ENCODE measurements around the gene CACNA1B. TPM values are rescaled to one million over a fixed set of nuclear protein-coding genes. Genes with fewer than 3 reads are reported as not detected.

The CACNA1B gene
- total RNA-seq, 1 experiment from 2014 or later = 7.8 TPM

DNA sequence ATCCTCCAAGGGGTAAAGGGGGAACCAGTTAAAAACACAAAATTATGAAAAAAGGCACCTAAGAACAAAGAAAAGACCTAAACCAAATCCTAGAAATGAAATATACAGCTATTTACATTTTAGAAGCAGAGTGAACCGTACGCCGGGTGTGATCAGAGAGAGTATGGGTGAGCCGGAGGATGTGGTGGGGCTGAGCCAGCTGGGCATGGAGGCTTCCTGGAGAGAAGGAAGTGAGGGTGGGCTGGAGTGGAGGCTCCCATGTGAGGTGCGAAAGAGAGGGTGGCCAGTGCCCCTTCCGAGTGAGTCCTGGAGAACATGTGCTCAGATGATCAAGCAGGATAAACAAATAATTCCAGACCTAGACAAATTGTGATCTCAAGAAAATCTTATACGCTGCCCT lies 111.6 kb downstream of the CACNA1B start:
- no peak overlapping the region for H3K14ac ChIP-seq (ENCODE audit: insufficient read depth, low read length)
- H3K56ac ChIP-seq (ENCODE audit: insufficient read length, low read depth, low read length) = no peak overlapping the region
- no peak overlapping the region for H3K4ac ChIP-seq (ENCODE audit: low read depth, low read length)
- peaks cover 20% of the 10 kb centered on the region for H3K9me3 ChIP-seq (ENCODE audit: control insufficient read depth, low read depth, low read length)
- no peak overlapping the region for H3K9ac ChIP-seq (ENCODE audit: extremely low read depth, insufficient read length, low read length)
- H2BK15ac ChIP-seq (ENCODE audit: low read depth, low read length) = no peak overlapping the region
- Mint-ChIP-seq H3K4me3 (no peak overlapping the region), H3K27ac (no peak overlapping the region), H3K9me3 (peaks cover 66 to 77% of the 10 kb centered on the region in 2 experiments), H3K36me3 (ENCODE audit: insufficient read depth in 1 of 3, low read depth in 3 of 3) (peaks cover 63 to 89% (median 84%) of the 10 kb centered on the region in 3 experiments), H3K27me3 (ENCODE audit: low read depth) (peaks cover 8% of the 10 kb centered on the region), H3K4me1 (no peaks in the 10 kb centered on the region)
- no peak overlapping the region for H2BK20ac ChIP-seq (ENCODE audit: low read depth, low read length, poor library complexity, severe bottlenecking)
- DNase-seq = no peak
- no peaks in the 10 kb centered on the region for H3K4me1 ChIP-seq (ENCODE audit: insufficient read depth, low read length)
- H2AFZ ChIP-seq (ENCODE audit: low read length) = no peak overlapping the region
- no peak overlapping the region for H3K23ac ChIP-seq (ENCODE audit: insufficient read length, low read depth, low read length)
- H2AK5ac ChIP-seq (ENCODE audit: insufficient read length, low read length) = no peak overlapping the region
- H3K4me2 ChIP-seq (ENCODE audit: insufficient read depth, insufficient read length, low read length) = no peak overlapping the region
- H3K79me2 ChIP-seq (ENCODE audit: insufficient read depth, low read length) = no peaks in the 10 kb centered on the region
- no peaks in the 10 kb centered on the region for H3K27me3 ChIP-seq (ENCODE audit: insufficient read depth, low read length)
- no peak overlapping the region for H4K5ac ChIP-seq (ENCODE audit: insufficient read length, low read depth, low read length)
- no peak overlapping the region for H4K91ac ChIP-seq (ENCODE audit: insufficient read length, low read depth, low read length)
- no peak overlapping the region for H2BK5ac ChIP-seq (ENCODE audit: insufficient read length, low read length)
- H3K79me1 ChIP-seq (ENCODE audit: insufficient read depth, low read depth, low read length, poor library complexity, severe bottlenecking) = no peaks in the 10 kb centered on the region
- TF ChIP-seq CTCF (conservative IDR thresholded peaks at IDR 0.05) = no peak
- no peak overlapping the region for H3T11ph ChIP-seq (ENCODE audit: low read length)
- no peak overlapping the region for H4K8ac ChIP-seq (replicated peaks; ENCODE audit: insufficient read length, low read depth, low read length)
- no peaks in the 10 kb centered on the region for H3K23me2 ChIP-seq (ENCODE audit: insufficient read length, low read depth, low read length, poor library complexity, severe bottlenecking)
- no peak overlapping the region for H2BK120ac ChIP-seq (ENCODE audit: low read depth, low read length, poor library complexity, severe bottlenecking)
- no peak overlapping the region for H2BK12ac ChIP-seq (ENCODE audit: insufficient read length, low read depth, low read length)
- no peak overlapping the region for H3K27ac ChIP-seq (ENCODE audit: insufficient read length, low read depth, low read length)
- no peak overlapping the region for H3K18ac ChIP-seq (ENCODE audit: insufficient read length, low read depth, low read length)
- no peaks in the 10 kb centered on the region for H4K20me1 ChIP-seq (ENCODE audit: control insufficient read depth, insufficient read depth, insufficient read length)
- WGBS (ENCODE audit: extremely low coverage, insufficient read length, low lambda C conversion rate) = no CpG with 5 or more reads among the region's 7 CpGs
